Suprapubic skin (tissue), 3 donors: ENCODE measurements around the gene ARL6IP5.

Experiments
- EP300 ChIP-seq: sonication (generic); formaldehyde crosslinking; IDR thresholded peaks from one replicate; pipeline ENCODE4 v1.6.1; 2017; ENCODE audit warnings: antibody characterized with exemption
- POLR2A ChIP-seq, 2 donors: fragments of 450-650 bp; IDR thresholded peaks; one replicate each; pipeline ENCODE4 v1.6.1; 2017; ENCODE audit warnings: antibody characterized with exemption in 2 of 2, mild to moderate bottlenecking in 2 of 2, moderate library complexity in 2 of 2
- TF ChIP-seq, protein P1 (sequence below), 2 donors: fragments of 200-600 bp in 1 of 2; fragments of 450-650 bp in 1 of 2; sonication (generic) in 1 of 2; IDR thresholded peaks; one replicate each; pipeline ENCODE4 v1.5.1; 2016 to 2019; ENCODE audit warnings: antibody characterized with exemption in 2 of 2, mild to moderate bottlenecking in 1 of 2, moderate library complexity in 1 of 2

DNA sequence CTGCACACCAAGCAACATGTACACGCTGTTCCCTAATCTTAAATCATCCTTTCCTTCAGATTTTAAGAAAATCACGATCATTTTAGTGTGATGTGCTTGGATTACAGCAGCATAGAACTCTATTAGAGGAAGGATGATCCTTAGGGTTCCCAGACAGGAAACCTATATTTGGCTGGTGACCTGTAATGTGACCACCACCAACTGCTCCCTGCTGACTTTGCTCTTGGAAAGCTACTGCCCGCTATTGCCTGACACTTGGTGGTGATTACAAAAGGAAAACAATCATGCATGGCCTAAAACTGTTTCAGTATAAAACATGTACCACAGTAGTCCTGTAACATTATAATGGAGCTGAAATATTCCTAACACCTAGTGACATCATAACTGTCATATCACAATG lies 64.8 kb downstream of the ARL6IP5 start:
- TF ChIP-seq POLR2A (IDR thresholded peaks at IDR 0.05) = no peak
- TF ChIP-seq, protein P1, sequence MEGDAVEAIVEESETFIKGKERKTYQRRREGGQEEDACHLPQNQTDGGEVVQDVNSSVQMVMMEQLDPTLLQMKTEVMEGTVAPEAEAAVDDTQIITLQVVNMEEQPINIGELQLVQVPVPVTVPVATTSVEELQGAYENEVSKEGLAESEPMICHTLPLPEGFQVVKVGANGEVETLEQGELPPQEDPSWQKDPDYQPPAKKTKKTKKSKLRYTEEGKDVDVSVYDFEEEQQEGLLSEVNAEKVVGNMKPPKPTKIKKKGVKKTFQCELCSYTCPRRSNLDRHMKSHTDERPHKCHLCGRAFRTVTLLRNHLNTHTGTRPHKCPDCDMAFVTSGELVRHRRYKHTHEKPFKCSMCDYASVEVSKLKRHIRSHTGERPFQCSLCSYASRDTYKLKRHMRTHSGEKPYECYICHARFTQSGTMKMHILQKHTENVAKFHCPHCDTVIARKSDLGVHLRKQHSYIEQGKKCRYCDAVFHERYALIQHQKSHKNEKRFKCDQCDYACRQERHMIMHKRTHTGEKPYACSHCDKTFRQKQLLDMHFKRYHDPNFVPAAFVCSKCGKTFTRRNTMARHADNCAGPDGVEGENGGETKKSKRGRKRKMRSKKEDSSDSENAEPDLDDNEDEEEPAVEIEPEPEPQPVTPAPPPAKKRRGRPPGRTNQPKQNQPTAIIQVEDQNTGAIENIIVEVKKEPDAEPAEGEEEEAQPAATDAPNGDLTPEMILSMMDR (IDR thresholded peaks at IDR 0.05) = no peak
- TF ChIP-seq EP300 = no peak
